GM23338 (cell line): ENCODE results near the gene CYTH1. TPM values are rescaled to one million over a fixed set of nuclear protein-coding genes. Genes with fewer than 3 reads are reported as not detected.

ENCODE experiments used
- ATAC-seq: fragments of 200-7000 bp; cut with Tn5 transposase; 3 replicates; pipeline ENCODE4 v1.9.1; 2020
- DNase-seq: peaks from one replicate; pipeline ENCODE4 v3.0.0-alpha.2; 2015; ENCODE audit warnings: low spot score
- H2AFZ ChIP-seq: fragments of 200-600 bp; sonication (generic); 2 replicates; pipeline ENCODE4 v1.8.0; 2016; ENCODE audit warnings: antibody characterized with exemption, mild to moderate bottlenecking, moderate library complexity
- H3F3A ChIP-seq: fragments of 200-600 bp; sonication (generic); replicated peaks from 2 replicates; pipeline ENCODE4 v1.8.0; 2017; ENCODE audit warnings: antibody characterized with exemption, mixed run types, low read depth
- H3K27ac ChIP-seq: fragments of 200-600 bp; sonication (generic); 2 replicates; pipeline ENCODE4 v1.6.1; 2016; ENCODE audit warnings: low read depth
- H3K27me3 ChIP-seq: fragments of 200-600 bp; sonication (generic); 2 replicates; pipeline ENCODE4 v1.8.0; 2016; ENCODE audit warnings: mild to moderate bottlenecking, mixed run types, moderate library complexity; ENCODE audit not compliant: insufficient read depth
- H3K36me3 ChIP-seq: fragments of 200-600 bp; sonication (generic); 2 replicates; pipeline ENCODE4 v1.8.0; 2016; ENCODE audit warnings: mild to moderate bottlenecking; ENCODE audit not compliant: insufficient read depth
- H3K4me1 ChIP-seq: fragments of 200-600 bp; sonication (generic); 2 replicates; pipeline ENCODE4 v1.8.0; 2016; ENCODE audit warnings: mild to moderate bottlenecking, moderate library complexity; ENCODE audit not compliant: insufficient read depth
- H3K4me2 ChIP-seq: fragments of 200-600 bp; sonication (generic); 2 replicates; pipeline ENCODE4 v1.7.1; 2017; ENCODE audit warnings: mixed run types
- H3K4me3 ChIP-seq: fragments of 200-600 bp; sonication (generic); 2 replicates; pipeline ENCODE4 v1.6.1; 2016; ENCODE audit warnings: mixed run types
- H3K79me2 ChIP-seq: fragments of 200-600 bp; sonication (generic); replicated peaks from 2 replicates; pipeline ENCODE4 v1.8.0; 2017; ENCODE audit warnings: mild to moderate bottlenecking; ENCODE audit not compliant: insufficient read depth
- H3K9me2 ChIP-seq: fragments of 200-600 bp; sonication (generic); 2 replicates; pipeline ENCODE4 v1.8.0; 2017; ENCODE audit not compliant: insufficient read depth
- H4K20me1 ChIP-seq: fragments of 200-600 bp; sonication (generic); replicated peaks from 2 replicates; pipeline ENCODE4 v1.8.0; 2017; ENCODE audit warnings: mild to moderate bottlenecking; ENCODE audit not compliant: insufficient read depth
- H3K27ac Mint-ChIP-seq: 2 replicates; pipeline ENCODE4 v1.8.0; 2020; ENCODE audit warnings: inconsistent platforms, mild to moderate bottlenecking, moderate library complexity, mixed read lengths
- H3K27me3 Mint-ChIP-seq: 3 replicates; pipeline ENCODE4 v1.8.0; 2022; ENCODE audit warnings: low read depth, mild to moderate bottlenecking, moderate library complexity, mixed read lengths, inconsistent platforms; ENCODE audit not compliant: insufficient read depth, poor library complexity
- H3K36me3 Mint-ChIP-seq: 3 replicates; pipeline ENCODE4 v1.8.0; 2021; ENCODE audit warnings: low read depth, mild to moderate bottlenecking, inconsistent platforms, moderate library complexity, mixed read lengths
- H3K4me1 Mint-ChIP-seq: 3 replicates; pipeline ENCODE4 v1.8.0; 2020; ENCODE audit warnings: mild to moderate bottlenecking, inconsistent platforms, mixed read lengths
- H3K4me3 Mint-ChIP-seq: 3 replicates; pipeline ENCODE4 v1.8.0; 2021; ENCODE audit warnings: moderate library complexity, mild to moderate bottlenecking, inconsistent platforms, mixed read lengths
- H3K9me3 Mint-ChIP-seq: 3 replicates; pipeline ENCODE4 v1.8.0; 2020; ENCODE audit warnings: moderate library complexity, mild to moderate bottlenecking, inconsistent platforms, mixed read lengths
- CREB1 ChIP-seq: fragments of 250-450 bp; sonication (Bioruptor Pico); IDR thresholded peaks from 2 replicates; pipeline ENCODE4 v1.5.0; 2020; ENCODE audit warnings: low read depth, mild to moderate bottlenecking, moderate library complexity
- ETS1 ChIP-seq: IDR thresholded peaks from 2 replicates; pipeline ENCODE4 v1.6.1; 2016; ENCODE audit warnings: antibody characterized with exemption
- EZH2 ChIP-seq: fragments of 200-600 bp; sonication (generic); IDR thresholded peaks from one replicate; pipeline ENCODE4 v1.8.0; 2017; ENCODE audit warnings: antibody characterized with exemption, mild to moderate bottlenecking, low read depth; ENCODE audit not compliant: unreplicated experiment
- POLR2AphosphoS5 ChIP-seq: IDR thresholded peaks from 2 replicates; pipeline ENCODE4 v1.6.1; 2016; ENCODE audit warnings: antibody characterized with exemption, low read depth
- ZNF114 ChIP-seq: fragments of 250-450 bp; sonication (Bioruptor Pico); IDR thresholded peaks from 2 replicates; pipeline ENCODE4 v1.5.0; 2020; ENCODE audit warnings: mild to moderate bottlenecking, moderate library complexity
- ZNF331 ChIP-seq: fragments of 250-450 bp; sonication (Bioruptor Pico); IDR thresholded peaks from 2 replicates; pipeline ENCODE4 v1.5.0; 2020; ENCODE audit warnings: low read depth, mild to moderate bottlenecking, moderate library complexity
- polyA plus RNA-seq: library from polyadenylated mRNA; unstranded; fragments of >200 nt; fragmentation: Nextera tagmentation; extraction: Ambion mirVana; gene quantifications from 2 replicates; pipeline ENCODE4 v1.2.1, GENCODE V29; 2016
- total RNA-seq: library from RNA; depleted of rRNA; stranded (reverse); fragments of >200 nt; shearing (Covaris generic); gene quantifications from 2 replicates; pipeline ENCODE4 v1.2.3, GENCODE V29; 2014
- TF ChIP-seq, protein P1 (sequence below): fragments of 250-450 bp; sonication (Bioruptor Pico); IDR thresholded peaks from 2 replicates; pipeline ENCODE4 v1.5.0; 2020; ENCODE audit warnings: mild to moderate bottlenecking, moderate library complexity

CYTH1 gene
- total and polyA plus RNA-seq, 2 experiments from 2014 or later, result 13.8 to 14.5 TPM

- TF ChIP-seq, protein P1, sequence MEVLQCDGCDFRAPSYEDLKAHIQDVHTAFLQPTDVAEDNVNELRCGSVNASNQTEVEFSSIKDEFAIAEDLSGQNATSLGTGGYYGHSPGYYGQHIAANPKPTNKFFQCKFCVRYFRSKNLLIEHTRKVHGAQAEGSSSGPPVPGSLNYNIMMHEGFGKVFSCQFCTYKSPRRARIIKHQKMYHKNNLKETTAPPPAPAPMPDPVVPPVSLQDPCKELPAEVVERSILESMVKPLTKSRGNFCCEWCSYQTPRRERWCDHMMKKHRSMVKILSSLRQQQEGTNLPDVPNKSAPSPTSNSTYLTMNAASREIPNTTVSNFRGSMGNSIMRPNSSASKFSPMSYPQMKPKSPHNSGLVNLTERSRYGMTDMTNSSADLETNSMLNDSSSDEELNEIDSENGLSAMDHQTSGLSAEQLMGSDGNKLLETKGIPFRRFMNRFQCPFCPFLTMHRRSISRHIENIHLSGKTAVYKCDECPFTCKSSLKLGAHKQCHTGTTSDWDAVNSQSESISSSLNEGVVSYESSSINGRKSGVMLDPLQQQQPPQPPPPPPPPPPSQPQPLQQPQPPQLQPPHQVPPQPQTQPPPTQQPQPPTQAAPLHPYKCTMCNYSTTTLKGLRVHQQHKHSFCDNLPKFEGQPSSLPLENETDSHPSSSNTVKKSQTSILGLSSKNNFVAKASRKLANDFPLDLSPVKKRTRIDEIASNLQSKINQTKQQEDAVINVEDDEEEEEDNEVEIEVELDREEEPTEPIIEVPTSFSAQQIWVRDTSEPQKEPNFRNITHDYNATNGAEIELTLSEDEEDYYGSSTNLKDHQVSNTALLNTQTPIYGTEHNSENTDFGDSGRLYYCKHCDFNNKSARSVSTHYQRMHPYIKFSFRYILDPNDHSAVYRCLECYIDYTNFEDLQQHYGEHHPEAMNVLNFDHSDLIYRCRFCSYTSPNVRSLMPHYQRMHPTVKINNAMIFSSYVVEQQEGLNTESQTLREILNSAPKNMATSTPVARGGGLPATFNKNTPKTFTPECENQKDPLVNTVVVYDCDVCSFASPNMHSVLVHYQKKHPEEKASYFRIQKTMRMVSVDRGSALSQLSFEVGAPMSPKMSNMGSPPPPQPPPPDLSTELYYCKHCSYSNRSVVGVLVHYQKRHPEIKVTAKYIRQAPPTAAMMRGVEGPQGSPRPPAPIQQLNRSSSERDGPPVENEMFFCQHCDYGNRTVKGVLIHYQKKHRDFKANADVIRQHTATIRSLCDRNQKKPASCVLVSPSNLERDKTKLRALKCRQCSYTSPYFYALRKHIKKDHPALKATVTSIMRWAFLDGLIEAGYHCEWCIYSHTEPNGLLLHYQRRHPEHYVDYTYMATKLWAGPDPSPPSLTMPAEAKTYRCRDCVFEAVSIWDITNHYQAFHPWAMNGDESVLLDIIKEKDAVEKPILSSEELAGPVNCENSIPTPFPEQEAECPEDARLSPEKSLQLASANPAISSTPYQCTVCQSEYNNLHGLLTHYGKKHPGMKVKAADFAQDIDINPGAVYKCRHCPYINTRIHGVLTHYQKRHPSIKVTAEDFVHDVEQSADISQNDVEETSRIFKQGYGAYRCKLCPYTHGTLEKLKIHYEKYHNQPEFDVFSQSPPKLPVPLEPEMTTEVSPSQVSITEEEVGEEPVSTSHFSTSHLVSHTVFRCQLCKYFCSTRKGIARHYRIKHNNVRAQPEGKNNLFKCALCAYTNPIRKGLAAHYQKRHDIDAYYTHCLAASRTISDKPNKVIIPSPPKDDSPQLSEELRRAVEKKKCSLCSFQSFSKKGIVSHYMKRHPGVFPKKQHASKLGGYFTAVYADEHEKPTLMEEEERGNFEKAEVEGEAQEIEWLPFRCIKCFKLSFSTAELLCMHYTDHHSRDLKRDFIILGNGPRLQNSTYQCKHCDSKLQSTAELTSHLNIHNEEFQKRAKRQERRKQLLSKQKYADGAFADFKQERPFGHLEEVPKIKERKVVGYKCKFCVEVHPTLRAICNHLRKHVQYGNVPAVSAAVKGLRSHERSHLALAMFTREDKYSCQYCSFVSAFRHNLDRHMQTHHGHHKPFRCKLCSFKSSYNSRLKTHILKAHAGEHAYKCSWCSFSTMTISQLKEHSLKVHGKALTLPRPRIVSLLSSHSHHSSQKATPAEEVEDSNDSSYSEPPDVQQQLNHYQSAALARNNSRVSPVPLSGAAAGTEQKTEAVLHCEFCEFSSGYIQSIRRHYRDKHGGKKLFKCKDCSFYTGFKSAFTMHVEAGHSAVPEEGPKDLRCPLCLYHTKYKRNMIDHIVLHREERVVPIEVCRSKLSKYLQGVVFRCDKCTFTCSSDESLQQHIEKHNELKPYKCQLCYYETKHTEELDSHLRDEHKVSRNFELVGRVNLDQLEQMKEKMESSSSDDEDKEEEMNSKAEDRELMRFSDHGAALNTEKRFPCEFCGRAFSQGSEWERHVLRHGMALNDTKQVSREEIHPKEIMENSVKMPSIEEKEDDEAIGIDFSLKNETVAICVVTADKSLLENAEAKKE (CRISPR knock-in tag), result no peak
- TF ChIP-seq ZNF331 (CRISPR knock-in tag) (no peak), ZNF114 (CRISPR knock-in tag) (no peak), CREB1 (CRISPR knock-in tag) (no peak)
These were observed 94.1 kb downstream of the CYTH1 start (continued) for GRCh38 chr17:78687944-78688343.

DNA sequence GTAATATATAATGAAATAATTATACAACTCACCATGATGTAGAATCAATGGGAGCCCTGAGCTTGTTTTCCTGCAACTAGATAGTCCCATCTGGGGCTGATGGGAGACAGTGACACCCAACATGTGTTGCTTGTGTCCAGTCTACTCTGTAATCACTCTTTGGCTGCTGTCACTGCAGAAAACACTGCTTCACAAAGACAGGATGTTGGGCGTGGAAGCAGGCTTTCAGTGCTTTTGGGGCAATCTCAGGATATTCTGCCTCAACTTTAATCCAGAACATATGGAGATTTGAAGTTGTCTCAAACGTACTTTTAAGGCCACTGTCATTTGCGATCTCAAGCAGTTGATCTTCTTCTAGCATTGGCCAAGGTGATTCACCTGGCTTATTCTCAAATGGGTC is 94.9 kb downstream of the CYTH1 start:
- no peak overlapping the region for H3K27ac Mint-ChIP-seq
- H3K36me3 Mint-ChIP-seq, result peaks cover 30% of the 10 kb centered on the region
- no peak overlapping the region for H3K4me3 Mint-ChIP-seq
- Histone ChIP-seq H3K79me2 (no peaks in the 10 kb centered on the region), H3K4me1 (peaks cover 5% of the 10 kb centered on the region; the same call in 1 of the 2 replicates), H3K27me3 (no peaks in the 10 kb centered on the region), H3K9me2 (no peaks in the 10 kb centered on the region), H3K36me3 (no peaks in the 10 kb centered on the region), H3K27ac (no peak overlapping the region), H3K4me3 (no peak overlapping the region), H3F3A (no peaks in the 10 kb centered on the region), H2AFZ (no peak overlapping the region), H4K20me1 (no peaks in the 10 kb centered on the region), H3K4me2 (no peak overlapping the region)
- DNase-seq (no peak), ATAC-seq (no peak)
- H3K9me3 Mint-ChIP-seq, result peaks cover 8% of the 10 kb centered on the region; the same call in 2 of the 3 replicates
- peaks cover 6% of the 10 kb centered on the region for H3K27me3 Mint-ChIP-seq
- H3K4me1 Mint-ChIP-seq, result peaks cover 17% of the 10 kb centered on the region
- TF ChIP-seq EZH2 (no peak), ETS1 (no peak), CREB1 (CRISPR knock-in tag) (no peak), POLR2AphosphoS5 (no peak)
- TF ChIP-seq, protein P1 (CRISPR knock-in tag), result no peak
